T47D (cell line): ENCODE results near the gene PSTK.

Experiments used
- DNase-seq, 2 experiments: peaks; one replicate each; pipeline versions ENCODE4 v3.0.0 to v3.0.0-alpha.2; 2011 to 2012; ENCODE audit warnings: low read depth in 1 of 2, low spot score in 1 of 2
- JUND ChIP-seq: IDR thresholded peaks from 2 replicates; pipeline ENCODE4 v1.6.1; 2012; ENCODE audit warnings: low read depth
- in situ Hi-C: cut with HindIII; loops from 2 replicates; pipeline ENCODE4 v1.10.0; 2016; ENCODE audit warnings: low sequenced_read_pairs, low pct_unique_long_range_greater_than_20kb

Gene PSTK

GRCh38 chr10:122998934-122999333 is 18.7 kb downstream of the PSTK start:
- in situ Hi-C loops: no loop called here
- no peak for DNase-seq
- TF ChIP-seq JUND: no peak

- no peak for TF ChIP-seq JUND
- in situ Hi-C loops: no loop called here
- peak in 1 of 2 experiments; percentile 16 for DNase-seq
Observed at GRCh38 chr10:122999347-122999746, 19.1 kb downstream of the PSTK start.

- DNase-seq: no peak
- TF ChIP-seq JUND: no peak
- in situ Hi-C loops: no loop called here
Observed at GRCh38 chr10:123000155-123000554, 20.0 kb downstream of the PSTK start.

GRCh38 chr10:123001370-123001769 is 21.2 kb downstream of the PSTK start:
- in situ Hi-C loops: no loop called here
- DNase-seq: no peak
- TF ChIP-seq JUND: no peak

GRCh38 chr10:123004298-123004697 is 24.1 kb downstream of the PSTK start:
- DNase-seq: no peak
- TF ChIP-seq JUND: no peak
- in situ Hi-C loops: no loop called here

GRCh38 chr10:123007558-123008354 is 27.6 kb downstream of the PSTK start:
- no peak for TF ChIP-seq JUND
- DNase-seq: peak; percentile 35 to 60
- in situ Hi-C loops: no loop called here

GRCh38 chr10:123008355-123009104 is 28.3 kb downstream of the PSTK start, which contains the start of the genes ACADSB and IKZF5:
Gene ACADSB, plus strand, starts transcription at chr10:123009006. Its CDS starts 24 bp downstream, at chr10:123009030.
Gene IKZF5, minus strand, starts transcription at chr10:123008795. Its CDS starts 10,170 bp downstream, at chr10:122998625.
- in situ Hi-C loops: no loop called here
- DNase-seq: peak; percentile 91 to 97
- TF ChIP-seq JUND: no peak

GRCh38 chr10:123009105-123009820 is 29.1 kb downstream of the PSTK start:
- in situ Hi-C loops: no loop called here
- no peak for DNase-seq
- no peak for TF ChIP-seq JUND

GRCh38 chr10:123011987-123012386 is 31.8 kb downstream of the PSTK start:
- peak in 1 of 2 experiments; percentile 32 for DNase-seq
- in situ Hi-C loops: no loop called here
- no peak for TF ChIP-seq JUND

- in situ Hi-C loops: no loop called here
- DNase-seq: no peak
- no peak for TF ChIP-seq JUND
Observed at GRCh38 chr10:123013456-123014419, 33.5 kb downstream of the PSTK start.

GRCh38 chr10:123014772-123015171 is 34.6 kb downstream of the PSTK start:
- in situ Hi-C loops: no loop called here
- TF ChIP-seq JUND: no peak
- no peak for DNase-seq
